Liver (tissue), 3 donors: Measurements from ENCODE around the gene CD109.

Experiments used
- ATF3 ChIP-seq: IDR thresholded peaks from 2 replicates; pipeline ENCODE4 v1.6.1; 2016; ENCODE audit warnings: antibody characterized with exemption
- CTCF ChIP-seq: fragments of 150-350 bp; IDR thresholded peaks from 2 replicates; pipeline ENCODE4 v1.5.1; 2017; ENCODE audit warnings: improper control_type of control experiment, low read depth, low read length; ENCODE audit not compliant: missing input control
- EGR1 ChIP-seq, 2 donors: IDR thresholded peaks; 2 replicates each; pipeline ENCODE4 v1.6.1; 2016 to 2018; ENCODE audit warnings: antibody characterized with exemption in 2 of 2, low read depth in 2 of 2
- GABPA ChIP-seq, 2 donors: IDR thresholded peaks in 1 of 2; conservative IDR thresholded peaks in 1 of 2; 2 replicates each; pipeline ENCODE4 v1.6.1; 2016; ENCODE audit warnings: antibody characterized with exemption in 2 of 2, mild to moderate bottlenecking in 1 of 2, moderate library complexity in 1 of 2
- JUND ChIP-seq, 2 donors: IDR thresholded peaks; 2 replicates each; pipeline ENCODE4 v1.6.1; 2016; ENCODE audit warnings: antibody characterized with exemption in 2 of 2
- NR2F2 ChIP-seq: IDR thresholded peaks from 2 replicates; pipeline ENCODE4 v1.6.1; 2016; ENCODE audit warnings: antibody characterized with exemption
- RAD21 ChIP-seq, 2 donors: IDR thresholded peaks; 2 replicates each; pipeline ENCODE4 v1.6.1; 2016; ENCODE audit warnings: antibody characterized with exemption in 2 of 2, mild to moderate bottlenecking in 2 of 2
- REST ChIP-seq: IDR thresholded peaks from 2 replicates; pipeline ENCODE4 v1.6.1; 2016; ENCODE audit warnings: antibody characterized with exemption, mild to moderate bottlenecking
- SP1 ChIP-seq: IDR thresholded peaks from 2 replicates; pipeline ENCODE4 v1.6.1; 2018; ENCODE audit warnings: antibody characterized with exemption, mild to moderate bottlenecking
- TAF1 ChIP-seq: conservative IDR thresholded peaks from 2 replicates; pipeline ENCODE4 v1.6.1; 2016; ENCODE audit warnings: antibody characterized with exemption, mild to moderate bottlenecking
- YY1 ChIP-seq: IDR thresholded peaks from 2 replicates; pipeline ENCODE4 v1.6.1; 2016; ENCODE audit warnings: antibody characterized with exemption, mild to moderate bottlenecking
- ZBTB33 ChIP-seq: IDR thresholded peaks from 2 replicates; pipeline ENCODE4 v1.6.1; 2016; ENCODE audit warnings: antibody characterized with exemption
- TF ChIP-seq, protein P1 (sequence below): IDR thresholded peaks from 2 replicates; pipeline ENCODE4 v1.6.1; 2016; ENCODE audit warnings: antibody characterized with exemption
- donor health status: healthy.
- donor health status: healthy.

DNA sequence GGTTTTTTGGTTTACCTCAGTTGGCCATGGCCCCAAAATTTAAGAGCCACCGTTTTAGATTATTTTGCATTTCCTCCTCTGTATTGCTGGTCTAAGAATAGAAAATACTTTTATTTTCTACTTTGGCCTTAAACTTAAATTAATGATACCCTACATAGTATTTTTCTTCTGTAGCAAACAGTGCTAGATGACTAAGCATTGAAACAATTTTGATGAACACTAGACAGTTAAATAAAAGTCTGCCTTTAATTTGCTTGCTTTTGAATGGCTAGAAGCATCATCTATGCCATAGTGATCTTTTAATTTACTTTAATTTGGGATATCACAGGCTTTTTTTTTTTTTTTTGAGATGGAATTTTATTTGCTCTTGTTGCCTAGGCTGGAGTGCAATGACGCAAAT, 106.4 kb downstream of the CD109 start:
- no peak for TF ChIP-seq CTCF
- no peak for TF ChIP-seq NR2F2
- TF ChIP-seq ATF3 = no peak
- TF ChIP-seq RAD21 (IDR thresholded peaks at IDR 0.05) = no peak
- TF ChIP-seq GABPA (IDR thresholded peaks at IDR 0.05 in 1 of 2, conservative IDR thresholded peaks at IDR 0.05 in 1 of 2) = no peak
- TF ChIP-seq ZBTB33 = no peak
- no peak for TF ChIP-seq REST
- TF ChIP-seq TAF1 = no peak
- no peak for TF ChIP-seq EGR1 (IDR thresholded peaks at IDR 0.05; ENCODE audit: low read depth in 2 of 2)
- TF ChIP-seq, protein P1, sequence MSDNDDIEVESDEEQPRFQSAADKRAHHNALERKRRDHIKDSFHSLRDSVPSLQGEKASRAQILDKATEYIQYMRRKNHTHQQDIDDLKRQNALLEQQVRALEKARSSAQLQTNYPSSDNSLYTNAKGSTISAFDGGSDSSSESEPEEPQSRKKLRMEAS = no peak
- no peak for TF ChIP-seq JUND (IDR thresholded peaks at IDR 0.05)
- TF ChIP-seq SP1 = no peak
- no peak for TF ChIP-seq YY1
